ENCODE measurements around the gene HSPD1.

HSPD1 gene

DNA sequence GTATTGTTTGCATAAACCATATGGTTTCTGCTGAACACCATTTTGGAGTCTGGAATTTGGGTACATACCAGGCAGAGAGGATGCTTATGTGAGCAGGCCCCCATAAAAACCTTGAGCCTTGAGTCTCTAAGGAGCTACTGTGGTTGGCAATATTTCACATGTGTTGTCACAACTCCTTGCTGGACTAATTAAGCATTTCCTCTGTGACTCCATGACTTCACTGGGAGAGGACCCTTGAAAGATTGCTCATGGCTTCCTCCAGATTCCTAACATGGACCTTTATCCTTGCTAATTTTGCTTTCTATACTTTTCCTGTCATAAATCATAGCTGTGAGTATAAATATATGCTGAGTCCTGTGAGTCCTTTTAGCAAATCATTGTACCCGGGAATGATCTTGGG is 53.9 kb downstream of the HSPD1 start:
- Histone ChIP-seq H3K9ac (ENCODE audit: low read depth, low read length) (no peak overlapping the region), H4K20me1 (ENCODE audit: insufficient read depth, low read length) (no peaks in the 10 kb centered on the region), H3K9me3 (ENCODE audit: insufficient read depth, low read length, severe bottlenecking) (no peaks in the 10 kb centered on the region), H3K27ac (ENCODE audit: low read length) (no peak overlapping the region), H3K4me2 (ENCODE audit: insufficient read depth, low read length) (no peak overlapping the region), H3K79me2 (ENCODE audit: insufficient read depth, low read length) (no peaks in the 10 kb centered on the region), H3K36me3 (ENCODE audit: insufficient read depth, low read length) (no peaks in the 10 kb centered on the region), H3K27me3 (ENCODE audit: insufficient read depth, low read length, poor library complexity) (no peaks in the 10 kb centered on the region), H3K4me3 (ENCODE audit: low read depth in 1 of 2, low read length in 2 of 2) (no peak overlapping the region), H3K4me1 (ENCODE audit: insufficient read depth, low read length) (peaks cover 3% of the 10 kb centered on the region; the same call in 1 of the 2 replicates), H2AFZ (ENCODE audit: low read depth, low read length) (no peak overlapping the region)
- TF ChIP-seq EZH2 (IDR thresholded peaks at IDR 0.05; ENCODE audit: borderline replicate concordance, low read depth, low read length, severe bottlenecking) = no peak
- TF ChIP-seq, protein P1, sequence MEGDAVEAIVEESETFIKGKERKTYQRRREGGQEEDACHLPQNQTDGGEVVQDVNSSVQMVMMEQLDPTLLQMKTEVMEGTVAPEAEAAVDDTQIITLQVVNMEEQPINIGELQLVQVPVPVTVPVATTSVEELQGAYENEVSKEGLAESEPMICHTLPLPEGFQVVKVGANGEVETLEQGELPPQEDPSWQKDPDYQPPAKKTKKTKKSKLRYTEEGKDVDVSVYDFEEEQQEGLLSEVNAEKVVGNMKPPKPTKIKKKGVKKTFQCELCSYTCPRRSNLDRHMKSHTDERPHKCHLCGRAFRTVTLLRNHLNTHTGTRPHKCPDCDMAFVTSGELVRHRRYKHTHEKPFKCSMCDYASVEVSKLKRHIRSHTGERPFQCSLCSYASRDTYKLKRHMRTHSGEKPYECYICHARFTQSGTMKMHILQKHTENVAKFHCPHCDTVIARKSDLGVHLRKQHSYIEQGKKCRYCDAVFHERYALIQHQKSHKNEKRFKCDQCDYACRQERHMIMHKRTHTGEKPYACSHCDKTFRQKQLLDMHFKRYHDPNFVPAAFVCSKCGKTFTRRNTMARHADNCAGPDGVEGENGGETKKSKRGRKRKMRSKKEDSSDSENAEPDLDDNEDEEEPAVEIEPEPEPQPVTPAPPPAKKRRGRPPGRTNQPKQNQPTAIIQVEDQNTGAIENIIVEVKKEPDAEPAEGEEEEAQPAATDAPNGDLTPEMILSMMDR (IDR thresholded peaks at IDR 0.05; ENCODE audit: borderline replicate concordance, extremely low read depth, low read length, poor library complexity, severe bottlenecking) = no peak
- DNase-seq (no peak), ATAC-seq (ENCODE audit: insufficient read depth, low read depth) (no peak)

DNA sequence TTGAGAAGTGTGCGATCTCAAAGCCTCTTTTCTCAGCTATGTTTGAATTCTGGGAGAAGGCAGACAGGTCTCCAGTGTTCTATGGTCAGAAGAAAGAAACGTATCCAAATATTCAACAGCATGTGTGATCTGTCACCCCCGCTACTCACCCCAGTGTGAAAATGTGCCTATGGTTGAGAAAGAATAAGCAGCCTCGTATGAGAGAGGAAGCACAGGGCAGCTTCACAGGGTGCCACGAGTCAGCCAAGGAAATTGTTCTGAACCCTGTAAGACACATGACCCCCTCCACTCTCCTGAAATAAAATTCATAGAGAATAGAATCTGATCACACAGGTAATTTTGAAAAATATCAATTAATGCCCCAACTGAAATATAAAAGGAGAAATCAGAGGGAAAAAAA is 56.8 kb downstream of the HSPD1 start:
- ATAC-seq (ENCODE audit: insufficient read depth, low read depth) = no peak
- no peak overlapping the region for H3K9ac ChIP-seq (ENCODE audit: low read depth, low read length)
- H2AFZ ChIP-seq (ENCODE audit: low read depth, low read length) = no peak overlapping the region

DNA sequence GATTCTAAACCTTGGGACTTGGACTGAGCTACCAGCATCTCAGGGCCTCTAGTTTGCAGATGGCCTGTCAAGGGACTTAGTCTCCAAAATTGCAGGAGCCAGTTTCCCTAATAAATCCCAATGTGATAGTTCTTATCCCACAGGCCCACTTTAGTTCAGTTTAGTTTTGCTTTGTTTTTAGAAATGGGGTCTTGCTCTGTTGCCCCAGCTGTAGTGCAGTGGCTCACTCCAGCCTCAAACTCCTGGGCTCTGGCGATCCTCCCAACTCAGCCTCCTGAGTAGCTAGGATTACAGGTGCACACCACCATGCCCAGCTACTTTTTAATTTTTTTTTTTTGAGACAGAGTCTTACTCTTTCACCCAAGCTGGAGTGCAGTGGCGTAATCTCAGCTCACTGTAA is 62.3 kb downstream of the HSPD1 start:
- ATAC-seq (ENCODE audit: insufficient read depth, low read depth) (no peak), DNase-seq (no peak)
- H3K4me2 ChIP-seq (ENCODE audit: insufficient read depth, low read length) = no peak overlapping the region
- H3K36me3 ChIP-seq (ENCODE audit: insufficient read depth, low read length) = no peaks in the 10 kb centered on the region; the same call in 1 of the 2 replicates
- no peak overlapping the region for H3K4me3 ChIP-seq (ENCODE audit: low read depth in 1 of 2, low read length in 2 of 2)
- no peaks in the 10 kb centered on the region for H3K9me3 ChIP-seq (ENCODE audit: insufficient read depth, low read length, severe bottlenecking)
- H4K20me1 ChIP-seq (ENCODE audit: insufficient read depth, low read length) = peaks cover 14% of the 10 kb centered on the region
- H2AFZ ChIP-seq (ENCODE audit: low read depth, low read length) = no peak overlapping the region
- no peak overlapping the region for H3K9ac ChIP-seq (ENCODE audit: low read depth, low read length)
- H3K79me2 ChIP-seq (ENCODE audit: insufficient read depth, low read length) = peaks cover 42% of the 10 kb centered on the region
- TF ChIP-seq, protein P1 (IDR thresholded peaks at IDR 0.05; ENCODE audit: borderline replicate concordance, extremely low read depth, low read length, poor library complexity, severe bottlenecking) = no peak
- no peak for TF ChIP-seq EZH2 (IDR thresholded peaks at IDR 0.05; ENCODE audit: borderline replicate concordance, low read depth, low read length, severe bottlenecking)
- H3K4me1 ChIP-seq (ENCODE audit: insufficient read depth, low read length) = peaks cover 24% of the 10 kb centered on the region
- H3K27me3 ChIP-seq (ENCODE audit: insufficient read depth, low read length, poor library complexity) = no peaks in the 10 kb centered on the region
- H3K27ac ChIP-seq (ENCODE audit: low read length) = no peak overlapping the region

More for the DNA sequence above, 56.8 kb downstream of the HSPD1 start:
- Histone ChIP-seq H3K79me2 (ENCODE audit: insufficient read depth, low read length) (no peaks in the 10 kb centered on the region), H3K27me3 (ENCODE audit: insufficient read depth, low read length, poor library complexity) (no peaks in the 10 kb centered on the region), H3K4me1 (ENCODE audit: insufficient read depth, low read length) (peaks cover 3% of the 10 kb centered on the region; the same call in 1 of the 2 replicates), H3K4me3 (ENCODE audit: low read depth in 1 of 2, low read length in 2 of 2) (no peak overlapping the region), H3K9me3 (ENCODE audit: insufficient read depth, low read length, severe bottlenecking) (no peaks in the 10 kb centered on the region), H3K4me2 (ENCODE audit: insufficient read depth, low read length) (no peak overlapping the region), H3K36me3 (ENCODE audit: insufficient read depth, low read length) (no peaks in the 10 kb centered on the region), H3K27ac (ENCODE audit: low read length) (no peak overlapping the region), H4K20me1 (ENCODE audit: insufficient read depth, low read length) (no peaks in the 10 kb centered on the region)
- TF ChIP-seq EZH2 (IDR thresholded peaks at IDR 0.05; ENCODE audit: borderline replicate concordance, low read depth, low read length, severe bottlenecking) = no peak
- TF ChIP-seq, protein P1 (IDR thresholded peaks at IDR 0.05; ENCODE audit: borderline replicate concordance, extremely low read depth, low read length, poor library complexity, severe bottlenecking) = no peak
- no peak for DNase-seq

All from DND-41 (cell line).